ENCODE results near the gene BTBD10. TPM values are rescaled to one million over a fixed set of nuclear protein-coding genes. Genes with fewer than 3 reads are reported as not detected.

BTBD10 gene
- total RNA-seq, 1 experiment from 2014 or later, result 23.3 TPM

DNA sequence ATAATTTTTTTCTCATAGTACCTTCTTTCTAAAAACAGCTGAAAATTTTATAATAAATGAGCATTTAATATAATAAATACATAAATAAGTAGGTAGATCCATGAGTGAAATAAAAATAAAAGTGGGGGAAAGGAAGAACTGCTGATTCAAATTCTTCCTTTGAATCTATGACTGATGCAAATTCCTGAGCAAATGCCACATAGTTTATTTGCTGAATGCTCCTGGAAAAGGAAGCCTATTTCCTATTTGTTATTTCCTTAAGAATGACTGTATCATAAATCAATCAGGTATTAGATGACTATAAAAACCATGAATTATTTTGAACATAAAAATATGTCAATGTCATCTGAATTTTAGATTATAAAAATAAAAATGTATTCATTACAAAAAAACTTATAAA lies 16.6 kb downstream of the BTBD10 start:
- DNase-seq, result no peak
- Histone ChIP-seq H4K91ac (ENCODE audit: insufficient read length, low read depth, low read length) (no peak overlapping the region), H3K23ac (ENCODE audit: insufficient read length, low read depth, low read length) (no peak overlapping the region), H4K8ac (replicated peaks; ENCODE audit: insufficient read length, low read depth, low read length) (no peak overlapping the region), H2BK15ac (ENCODE audit: low read depth, low read length) (no peak overlapping the region), H2BK12ac (ENCODE audit: insufficient read length, low read depth, low read length) (no peak overlapping the region), H3K4me1 (ENCODE audit: insufficient read depth, low read length) (no peaks in the 10 kb centered on the region), H3K27me3 (ENCODE audit: insufficient read depth, low read length) (no peaks in the 10 kb centered on the region), H3K27ac (ENCODE audit: insufficient read length, low read depth, low read length) (no peak overlapping the region), H3K56ac (ENCODE audit: insufficient read length, low read depth, low read length) (no peak overlapping the region), H2BK120ac (ENCODE audit: low read depth, low read length, poor library complexity, severe bottlenecking) (no peak overlapping the region), H3K18ac (ENCODE audit: insufficient read length, low read depth, low read length) (no peak overlapping the region), H3K79me2 (ENCODE audit: insufficient read depth, low read length) (peaks cover 2% of the 10 kb centered on the region; the same call in 1 of the 2 replicates), H3T11ph (ENCODE audit: low read length) (no peak overlapping the region), H2AK5ac (ENCODE audit: insufficient read length, low read length) (no peak overlapping the region), H3K14ac (ENCODE audit: insufficient read depth, low read length) (no peak overlapping the region), H3K4me2 (ENCODE audit: insufficient read depth, insufficient read length, low read length) (no peak overlapping the region), H2BK5ac (ENCODE audit: insufficient read length, low read length) (no peak overlapping the region), H3K4ac (ENCODE audit: low read depth, low read length) (no peak overlapping the region), H3K9ac (ENCODE audit: extremely low read depth, insufficient read length, low read length) (no peak overlapping the region), H3K9me3 (ENCODE audit: control insufficient read depth, low read depth, low read length) (no peaks in the 10 kb centered on the region), H4K20me1 (ENCODE audit: control insufficient read depth, insufficient read depth, insufficient read length) (no peaks in the 10 kb centered on the region), H2AFZ (ENCODE audit: low read length) (no peak overlapping the region), H3K79me1 (ENCODE audit: insufficient read depth, low read depth, low read length, poor library complexity, severe bottlenecking) (no peaks in the 10 kb centered on the region), H4K5ac (ENCODE audit: insufficient read length, low read depth, low read length) (no peak overlapping the region), H3K23me2 (ENCODE audit: insufficient read length, low read depth, low read length, poor library complexity, severe bottlenecking) (no peaks in the 10 kb centered on the region), H2BK20ac (ENCODE audit: low read depth, low read length, poor library complexity, severe bottlenecking) (no peak overlapping the region)
- Mint-ChIP-seq H3K9me3 (no peaks in the 10 kb centered on the region), H3K27me3 (ENCODE audit: low read depth) (no peaks in the 10 kb centered on the region), H3K4me1 (peaks cover 7% of the 10 kb centered on the region in 2 experiments), H3K27ac (no peak overlapping the region), H3K36me3 (ENCODE audit: insufficient read depth in 1 of 3, low read depth in 3 of 3) (peaks cover 0 to 2% (median 0%) of the 10 kb centered on the region in 3 experiments; a peak in 1 of 7 replicates), H3K4me3 (no peak overlapping the region)
- TF ChIP-seq, protein P1, sequence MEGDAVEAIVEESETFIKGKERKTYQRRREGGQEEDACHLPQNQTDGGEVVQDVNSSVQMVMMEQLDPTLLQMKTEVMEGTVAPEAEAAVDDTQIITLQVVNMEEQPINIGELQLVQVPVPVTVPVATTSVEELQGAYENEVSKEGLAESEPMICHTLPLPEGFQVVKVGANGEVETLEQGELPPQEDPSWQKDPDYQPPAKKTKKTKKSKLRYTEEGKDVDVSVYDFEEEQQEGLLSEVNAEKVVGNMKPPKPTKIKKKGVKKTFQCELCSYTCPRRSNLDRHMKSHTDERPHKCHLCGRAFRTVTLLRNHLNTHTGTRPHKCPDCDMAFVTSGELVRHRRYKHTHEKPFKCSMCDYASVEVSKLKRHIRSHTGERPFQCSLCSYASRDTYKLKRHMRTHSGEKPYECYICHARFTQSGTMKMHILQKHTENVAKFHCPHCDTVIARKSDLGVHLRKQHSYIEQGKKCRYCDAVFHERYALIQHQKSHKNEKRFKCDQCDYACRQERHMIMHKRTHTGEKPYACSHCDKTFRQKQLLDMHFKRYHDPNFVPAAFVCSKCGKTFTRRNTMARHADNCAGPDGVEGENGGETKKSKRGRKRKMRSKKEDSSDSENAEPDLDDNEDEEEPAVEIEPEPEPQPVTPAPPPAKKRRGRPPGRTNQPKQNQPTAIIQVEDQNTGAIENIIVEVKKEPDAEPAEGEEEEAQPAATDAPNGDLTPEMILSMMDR (conservative IDR thresholded peaks at IDR 0.05), result no peak

Measured in H9 (cell line).